AG04449 (cell line): Measurements from ENCODE around the gene DNAJB2.
A peak's percentile ranks its signal among the peaks of the same experiment; 100 is the strongest.
"Not testable (repeated sequence)": the region's sequence is repeated elsewhere in the genome, so short reads cannot be mapped to it uniquely, and the experiment has no call there.

ENCODE experiments used
- CTCF ChIA-PET: fragments of 350-600 bp; formaldehyde crosslinking; extraction: SDS; loops from one replicate; lab custom pipeline; 2021; ENCODE audit warnings: antibody characterized with exemption; lab: Yijun Ruan, JAX
- POLR2A ChIA-PET: fragments of 400-600, 350-600 bp; formaldehyde crosslinking; extraction: SDS; loops from one replicate; lab custom pipeline; 2020; ENCODE audit warnings: antibody characterized with exemption, inconsistent platforms; lab: Yijun Ruan, JAX
- DNase-seq: peaks from one replicate; pipeline ENCODE4 v3.0.0-alpha.2; 2010; ENCODE audit warnings: low read depth, low spot score
- H3K4me3 ChIP-seq: 2 replicates; pipeline ENCODE4 v1.5.1; 2011; ENCODE audit warnings: low read depth, mild to moderate bottlenecking, control low read depth, low read length
- CTCF ChIP-seq: IDR thresholded peaks from one replicate; pipeline ENCODE4 v1.5.1; 2011; ENCODE audit warnings: mild to moderate bottlenecking, moderate library complexity, low read length, control low read depth, inconsistent platforms; ENCODE audit not compliant: insufficient read depth; ENCODE audit errors: missing control alignments

DNAJB2 gene

GRCh38 chr2:219252900-219253752 lies 26.0 kb upstream of the DNAJB2 start, which contains the start of gene TUBA4B:
Gene TUBA4B (plus strand): TSS chr2:219253243. CDS start chr2:219253408, 165 bp downstream.
- TF ChIP-seq CTCF: no peak
- H3K4me3 ChIP-seq: peak within 1 kb of the TSS; percentile 57
- POLR2A ChIA-PET: interaction anchor here (0.6 to 1.4 kb wide), 5 partner anchors 8 to 155 kb away, joined by 3 to 5 read pairs (median 3); partner anchors contain the start of genes GLB1L and STK16
- CTCF ChIA-PET: interaction anchor here (1.5 to 6.3 kb wide), 6 partner anchors 23 to 94 kb away, joined by 4 to 67 read pairs (median 12); partner anchors contain the start of gene DNAJB2
- no peak for DNase-seq

GRCh38 chr2:219253753-219254589 lies 25.2 kb upstream of the DNAJB2 start, which contains the start of gene TUBA4A:
Gene TUBA4A (minus strand): TSS chr2:219253918. CDS start chr2:219253858, 60 bp downstream.
- POLR2A ChIA-PET: interaction anchor here (1.0 kb wide), 1 partner anchor 9 kb away, joined by 3 read pairs; the partner anchor contains the start of genes GLB1L and STK16
- CTCF ChIA-PET: interaction anchor here (1.1 to 3.2 kb wide), 7 partner anchors 10 to 95 kb away, joined by 3 to 37 read pairs (median 12); no protein-coding TSS in a partner anchor
- H3K4me3 ChIP-seq: peak within 1 kb of the TSS; percentile 57
- no peak for TF ChIP-seq CTCF
- no peak for DNase-seq

GRCh38 chr2:219254590-219255201 lies 24.5 kb upstream of the DNAJB2 start:
- peak overlapping the region; percentile 57 for H3K4me3 ChIP-seq
- CTCF ChIA-PET: interaction anchor here (0.6 to 3.2 kb wide), 8 partner anchors 9 to 116 kb away, joined by 3 to 37 read pairs (median 4); no protein-coding TSS in a partner anchor
- POLR2A ChIA-PET: no interaction called here
- no peak for TF ChIP-seq CTCF
- DNase-seq: no peak

- CTCF ChIA-PET, DNase-seq, POLR2A ChIA-PET, H3K4me3 ChIP-seq: not testable (repeated sequence)
Observed at GRCh38 chr2:219258942-219259341, 20.2 kb upstream of the DNAJB2 start.

- no peak for DNase-seq
- H3K4me3 ChIP-seq: no peak overlapping the region
- TF ChIP-seq CTCF: no peak
- POLR2A ChIA-PET: interaction anchor here (1.3 kb wide), 1 partner anchor 18 kb away, joined by 4 read pairs; the partner anchor contains the start of gene DNAJB2
- CTCF ChIA-PET: interaction anchor here (0.6 to 4.5 kb wide), 10 partner anchors 10 to 102 kb away, joined by 3 to 55 read pairs (median 5); partner anchors contain the start of gene DNAJB2
Observed at GRCh38 chr2:219261024-219261855, 17.9 kb upstream of the DNAJB2 start.
